ENCODE measurements around the gene PRKAG2.
"Not testable (repeated sequence)": the region's sequence is repeated elsewhere in the genome, so short reads cannot be mapped to it uniquely, and the experiment has no call there.

Gene PRKAG2

GRCh38 chr7:151876899-151877777 is at the start of gene PRKAG2:
TSS of gene PRKAG2 (minus strand) at chr7:151877115. CDS start at chr7:151876620, 495 bp downstream.
- peak; percentile 70 for DNase-seq

GRCh38 chr7:151926336-151926712 is 49.4 kb upstream of the PRKAG2 start:
- no peak for DNase-seq

GRCh38 chr7:151925446-151926335 is 48.8 kb upstream of the PRKAG2 start:
- peak; percentile 59 for DNase-seq

GRCh38 chr7:151924508-151924907 is 47.6 kb upstream of the PRKAG2 start:
- no peak for DNase-seq

- no peak for DNase-seq
These were observed 47.1 kb upstream of the PRKAG2 start for GRCh38 chr7:151924001-151924400.

GRCh38 chr7:151923097-151923876 is 46.4 kb upstream of the PRKAG2 start:
- DNase-seq, result peak; percentile 54

GRCh38 chr7:151921451-151921850 is 44.5 kb upstream of the PRKAG2 start:
- DNase-seq, result no peak

GRCh38 chr7:151920488-151920887 is 43.6 kb upstream of the PRKAG2 start:
- DNase-seq, result peak; percentile 57

- no peak for DNase-seq
These were observed 42.7 kb upstream of the PRKAG2 start for GRCh38 chr7:151919595-151919994.

- DNase-seq, result no peak
These were observed 41.6 kb upstream of the PRKAG2 start for GRCh38 chr7:151918510-151918843.

- no peak for DNase-seq
These were observed 41.0 kb upstream of the PRKAG2 start for GRCh38 chr7:151917791-151918509.

GRCh38 chr7:151914051-151914450 is 37.1 kb upstream of the PRKAG2 start:
- no peak for DNase-seq

GRCh38 chr7:151910655-151911054 is 33.7 kb upstream of the PRKAG2 start:
- DNase-seq, result not testable (repeated sequence)

GRCh38 chr7:151907115-151907514 is 30.2 kb upstream of the PRKAG2 start:
- not testable (repeated sequence) for DNase-seq

- DNase-seq, result no peak
These were observed 28.9 kb upstream of the PRKAG2 start for GRCh38 chr7:151905766-151906165.

GRCh38 chr7:151905353-151905752 is 28.4 kb upstream of the PRKAG2 start:
- DNase-seq, result no peak

- DNase-seq, result no peak
These were observed 27.4 kb upstream of the PRKAG2 start for GRCh38 chr7:151904270-151904669.

GRCh38 chr7:151903249-151904032 is 26.5 kb upstream of the PRKAG2 start:
- no peak for DNase-seq

GRCh38 chr7:151902311-151902710 is 25.4 kb upstream of the PRKAG2 start:
- DNase-seq, result no peak

- no peak for DNase-seq
These were observed 24.9 kb upstream of the PRKAG2 start for GRCh38 chr7:151901828-151902227.

GRCh38 chr7:151900986-151901621 is 24.2 kb upstream of the PRKAG2 start:
- DNase-seq, result no peak
